CD4-positive, alpha-beta T cell (primary cell): ENCODE measurements around the gene PPP6R3. TPM values are rescaled to one million over a fixed set of nuclear protein-coding genes. Genes with fewer than 3 reads are reported as not detected.
A peak's percentile ranks its signal among the peaks of the same experiment; 100 is the strongest.

Experiments
- ATAC-seq: fragments of 200-7000 bp; cut with Tn5 transposase; one replicate; pipeline ENCODE4 v1.10.0; 2022; ENCODE audit warnings: mild to moderate bottlenecking; ENCODE audit not compliant: poor library complexity
- CTCF ChIA-PET: fragments of 350-600 bp; sonication (Branson Sonifier 250); formaldehyde crosslinking; loops from one replicate; lab custom pipeline; 2021; ENCODE audit warnings: antibody characterized with exemption, inconsistent platforms; lab: Charles Lee
- POLR2A ChIA-PET: fragments of 350-600 bp; sonication (Branson Sonifier 250); formaldehyde crosslinking; loops from one replicate; lab custom pipeline; 2021; ENCODE audit warnings: antibody characterized with exemption, inconsistent platforms; lab: Charles Lee
- DNase-seq, 14 experiments: peaks; one replicate each; pipeline ENCODE4 v3.0.0-alpha.2; 2013 to 2020; ENCODE audit warnings: mixed read lengths in 2 of 14
- H3K27ac ChIP-seq, 2 donors: one replicate each; pipeline versions ENCODE4 v1.5.1 to v1.7.0; 2013; ENCODE audit warnings: low read length in 2 of 2, low read depth in 1 of 2, mild to moderate bottlenecking in 1 of 2
- H3K27me3 ChIP-seq, 2 experiments: 1 replicate in 1 of 2; 2 replicates in 1 of 2; pipeline versions ENCODE4 v1.6.1 to v1.7.0; 2013; ENCODE audit warnings: low read length in 2 of 2, control low read depth in 1 of 2, mild to moderate bottlenecking in 1 of 2, moderate library complexity in 1 of 2; ENCODE audit not compliant: insufficient read depth in 2 of 2, control insufficient read depth in 1 of 2
- H3K36me3 ChIP-seq: one replicate; pipeline ENCODE4 v1.6.1; 2013; ENCODE audit warnings: low read length, control low read depth; ENCODE audit not compliant: insufficient read depth
- H3K4me1 ChIP-seq: one replicate; pipeline ENCODE4 v1.6.1; 2013; ENCODE audit warnings: low read length, control low read depth; ENCODE audit not compliant: insufficient read depth
- H3K4me3 ChIP-seq: one replicate; pipeline ENCODE4 v1.5.1; 2013; ENCODE audit warnings: mild to moderate bottlenecking, low read length, moderate library complexity
- H3K9me3 ChIP-seq, 2 experiments: 1 replicate in 1 of 2; 2 replicates in 1 of 2; pipeline versions ENCODE4 v1.6.1 to v1.7.0; 2013; ENCODE audit warnings: low read length in 2 of 2, mild to moderate bottlenecking in 2 of 2, control low read depth in 1 of 2, moderate library complexity in 1 of 2; ENCODE audit not compliant: control insufficient read depth in 1 of 2, insufficient read depth in 1 of 2
- H3K27ac Mint-ChIP-seq: one replicate; pipeline ENCODE4 v1.8.0; 2020; ENCODE audit warnings: mixed read lengths
- H3K27me3 Mint-ChIP-seq: one replicate; pipeline ENCODE4 v1.8.0; 2021; ENCODE audit warnings: mixed read lengths
- H3K36me3 Mint-ChIP-seq: one replicate; pipeline ENCODE4 v1.8.0; 2021; ENCODE audit warnings: low read depth, mixed read lengths
- H3K4me1 Mint-ChIP-seq: one replicate; pipeline ENCODE4 v1.8.0; 2021; ENCODE audit warnings: low read depth, mixed read lengths
- H3K4me3 Mint-ChIP-seq: one replicate; pipeline ENCODE4 v1.8.0; 2020; ENCODE audit warnings: mild to moderate bottlenecking, mixed read lengths
- H3K9me3 Mint-ChIP-seq: one replicate; pipeline ENCODE4 v1.8.0; 2020; ENCODE audit warnings: mixed read lengths
- intact Hi-C, 2 experiments: fragments of 100-400 bp; cut with DNase I in 1 of 2; cut with micrococcal nuclease in 1 of 2; formaldehyde crosslinking; loops; one replicate each; pipeline versions ENCODE4 v1.15.1 to v1.9.0; 2023 to 2025; cut with DNase I, micrococcal nuclease
- total RNA-seq, 174 experiments: library from RNA in 2 of 174; stranded (reverse) in 2 of 174; gene quantifications; one replicate each; pipeline ENCODE4 v1.2.3 and lab custom pipeline; 2021 to 2026
- TF ChIP-seq, protein P1 (sequence below): fragments of 200-600 bp; IDR thresholded peaks from one replicate; pipeline ENCODE4 v1.8.0; 2022; ENCODE audit warnings: antibody characterized with exemption, mild to moderate bottlenecking

Gene PPP6R3
- total RNA-seq, 2 experiments from 2014 or later = 108 to 109 TPM

DNA sequence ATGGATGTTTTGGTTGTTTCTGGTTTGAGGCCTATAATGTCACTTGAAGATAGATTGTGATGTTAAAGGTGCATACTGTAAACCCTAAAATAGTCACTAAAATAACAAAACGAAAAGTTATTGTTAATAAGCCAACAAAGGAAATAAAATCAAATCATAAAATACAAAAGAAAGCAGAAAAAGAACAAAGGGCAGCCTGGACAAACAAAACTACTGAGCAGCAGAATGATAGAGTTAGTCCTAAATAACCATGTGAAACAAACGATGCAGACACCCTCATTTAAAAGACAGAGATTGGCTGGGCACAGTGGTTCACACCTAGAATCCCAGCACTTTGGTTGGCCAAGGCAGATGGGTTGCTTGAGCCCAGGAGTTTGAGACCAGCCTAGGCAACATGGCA, 132.9 kb downstream of the PPP6R3 start:
- ChIA-PET CTCF (interaction anchor here (1.8 kb wide), 1 partner anchor 9 kb away, joined by 5 read pairs; no protein-coding TSS in a partner anchor), POLR2A (no interaction called here)
- Histone ChIP-seq H3K4me3 (no peak overlapping the region), H3K27me3 (no peaks in the 10 kb centered on the region), H3K36me3 (peaks cover 80% of the 10 kb centered on the region), H3K9me3 (no peaks in the 10 kb centered on the region), H3K4me1 (no peaks in the 10 kb centered on the region), H3K27ac (no peak overlapping the region)
- H3K36me3 Mint-ChIP-seq = peaks cover 96% of the 10 kb centered on the region
- H3K27ac Mint-ChIP-seq = peak overlapping the region; percentile 46
- no peaks in the 10 kb centered on the region for H3K27me3 Mint-ChIP-seq
- no peaks in the 10 kb centered on the region for H3K4me1 Mint-ChIP-seq
- TF ChIP-seq, protein P1, sequence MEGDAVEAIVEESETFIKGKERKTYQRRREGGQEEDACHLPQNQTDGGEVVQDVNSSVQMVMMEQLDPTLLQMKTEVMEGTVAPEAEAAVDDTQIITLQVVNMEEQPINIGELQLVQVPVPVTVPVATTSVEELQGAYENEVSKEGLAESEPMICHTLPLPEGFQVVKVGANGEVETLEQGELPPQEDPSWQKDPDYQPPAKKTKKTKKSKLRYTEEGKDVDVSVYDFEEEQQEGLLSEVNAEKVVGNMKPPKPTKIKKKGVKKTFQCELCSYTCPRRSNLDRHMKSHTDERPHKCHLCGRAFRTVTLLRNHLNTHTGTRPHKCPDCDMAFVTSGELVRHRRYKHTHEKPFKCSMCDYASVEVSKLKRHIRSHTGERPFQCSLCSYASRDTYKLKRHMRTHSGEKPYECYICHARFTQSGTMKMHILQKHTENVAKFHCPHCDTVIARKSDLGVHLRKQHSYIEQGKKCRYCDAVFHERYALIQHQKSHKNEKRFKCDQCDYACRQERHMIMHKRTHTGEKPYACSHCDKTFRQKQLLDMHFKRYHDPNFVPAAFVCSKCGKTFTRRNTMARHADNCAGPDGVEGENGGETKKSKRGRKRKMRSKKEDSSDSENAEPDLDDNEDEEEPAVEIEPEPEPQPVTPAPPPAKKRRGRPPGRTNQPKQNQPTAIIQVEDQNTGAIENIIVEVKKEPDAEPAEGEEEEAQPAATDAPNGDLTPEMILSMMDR = no peak
- no peak overlapping the region for H3K4me3 Mint-ChIP-seq
- intact Hi-C loops = loop anchor here in 1 of 2 experiments (10.0 kb wide), 1 partner anchor 261 kb away; no protein-coding TSS in a partner anchor
- no peaks in the 10 kb centered on the region for H3K9me3 Mint-ChIP-seq
- DNase-seq (no peak), ATAC-seq (no peak)

DNA sequence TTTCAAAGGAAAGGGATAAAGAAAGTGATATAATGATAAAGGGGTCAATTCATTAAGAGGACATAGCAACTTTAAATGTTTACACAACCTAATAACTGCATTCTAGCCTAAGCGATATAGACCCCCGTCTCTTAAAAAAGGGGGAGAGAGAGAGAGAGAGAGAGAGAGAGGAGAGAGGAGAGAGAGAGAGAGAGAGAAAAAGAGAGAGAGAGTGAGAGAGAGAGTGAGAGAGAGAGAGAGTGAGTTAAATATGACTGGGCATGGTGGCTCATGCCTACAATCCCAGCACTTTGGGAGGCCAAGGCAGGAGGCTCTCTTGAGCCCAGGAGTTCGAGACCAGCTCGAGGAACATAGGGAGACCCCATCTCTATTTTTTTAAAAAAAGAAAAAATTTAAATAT, 133.6 kb downstream of the PPP6R3 start:
- TF ChIP-seq, protein P1 = no peak
- peak overlapping the region; percentile 46 for H3K27ac Mint-ChIP-seq
- no peaks in the 10 kb centered on the region for H3K27me3 Mint-ChIP-seq
- POLR2A ChIA-PET = no interaction called here
- no peaks in the 10 kb centered on the region for H3K4me1 ChIP-seq
- no peaks in the 10 kb centered on the region for H3K27me3 ChIP-seq
- H3K4me1 Mint-ChIP-seq = no peaks in the 10 kb centered on the region
- CTCF ChIA-PET = interaction anchor here (1.8 kb wide), 1 partner anchor 10 kb away, joined by 5 read pairs; no protein-coding TSS in a partner anchor
- H3K4me3 Mint-ChIP-seq = no peak overlapping the region
- no peaks in the 10 kb centered on the region for H3K9me3 ChIP-seq
- H3K27ac ChIP-seq = no peak overlapping the region
- H3K4me3 ChIP-seq = no peak overlapping the region
- intact Hi-C loops = loop anchor here in 1 of 2 experiments (10.0 kb wide), 1 partner anchor 261 kb away; no protein-coding TSS in a partner anchor
- ATAC-seq (no peak), DNase-seq (no peak)
- H3K36me3 Mint-ChIP-seq = peaks cover 96% of the 10 kb centered on the region
- H3K36me3 ChIP-seq = peaks cover 80% of the 10 kb centered on the region
- no peaks in the 10 kb centered on the region for H3K9me3 Mint-ChIP-seq

- intact Hi-C loops = loop anchor here in 1 of 2 experiments (10.0 kb wide), 1 partner anchor 259 kb away; no protein-coding TSS in a partner anchor
- TF ChIP-seq, protein P1 = no peak
- Histone ChIP-seq H3K9me3 (no peaks in the 10 kb centered on the region), H3K27ac (no peak overlapping the region), H3K36me3 (peaks cover 79% of the 10 kb centered on the region), H3K27me3 (no peaks in the 10 kb centered on the region), H3K4me3 (no peak overlapping the region), H3K4me1 (no peaks in the 10 kb centered on the region)
- ChIA-PET CTCF (interaction anchor here (1.5 kb wide), 1 partner anchor 12 kb away, joined by 4 read pairs; no protein-coding TSS in a partner anchor), POLR2A (no interaction called here)
- no peak overlapping the region for H3K4me3 Mint-ChIP-seq
- peaks cover 95% of the 10 kb centered on the region for H3K36me3 Mint-ChIP-seq
- no peak for ATAC-seq
- H3K27ac Mint-ChIP-seq = no peak overlapping the region
- H3K27me3 Mint-ChIP-seq = no peaks in the 10 kb centered on the region
- no peaks in the 10 kb centered on the region for H3K9me3 Mint-ChIP-seq
- H3K4me1 Mint-ChIP-seq = no peaks in the 10 kb centered on the region
- DNase-seq = no peak
Measured at GRCh38 chr11:68596231-68596630, 135.7 kb downstream of the PPP6R3 start.
